ENCODE results near the gene TPM4.

- no peak for TF ChIP-seq REST (IDR thresholded peaks at IDR 0.05; ENCODE audit: low read depth)
- no peak for TF ChIP-seq TAF1 (IDR thresholded peaks at IDR 0.05; ENCODE audit: low read depth)
- TF ChIP-seq EGR1 (IDR thresholded peaks at IDR 0.05), result no peak
- TF ChIP-seq RAD21 (IDR thresholded peaks at IDR 0.05; ENCODE audit: low read depth), result no peak
Measured at GRCh38 chr19:16030964-16031871, 45.1 kb upstream of the TPM4 start.
